Progenitor cell of endocrine pancreas (in vitro differentiated cells): ENCODE data around the gene BST1. TPM values are rescaled to one million over a fixed set of nuclear protein-coding genes. Genes with fewer than 3 reads are reported as not detected.
A peak's percentile ranks its signal among the peaks of the same experiment; 100 is the strongest.

Experiments used
- DNase-seq: peaks from one replicate; pipeline ENCODE4 v3.0.0; 2021; ENCODE audit warnings: low spot score; ENCODE audit not compliant: unreplicated experiment
- H3K27ac Mint-ChIP-seq: 2 replicates; pipeline ENCODE4 v1.8.0; 2021; ENCODE audit warnings: mild to moderate bottlenecking, moderate library complexity, mixed read lengths
- H3K27me3 Mint-ChIP-seq: 2 replicates; pipeline ENCODE4 v1.8.0; 2021; ENCODE audit warnings: mixed read lengths
- H3K36me3 Mint-ChIP-seq: 2 replicates; pipeline ENCODE4 v1.8.0; 2022; ENCODE audit warnings: mixed read lengths; ENCODE audit not compliant: insufficient read depth
- H3K4me1 Mint-ChIP-seq: 2 replicates; pipeline ENCODE4 v1.8.0; 2021; ENCODE audit warnings: low read depth, mixed read lengths
- H3K4me3 Mint-ChIP-seq: 2 replicates; pipeline ENCODE4 v1.8.0; 2021; ENCODE audit warnings: low read depth, mild to moderate bottlenecking, moderate library complexity, mixed read lengths
- H3K9me3 Mint-ChIP-seq: 2 replicates; pipeline ENCODE4 v1.8.0; 2021; ENCODE audit warnings: low read depth, mixed read lengths
- total RNA-seq: library from RNA; stranded (reverse); gene quantifications from 2 replicates; pipeline ENCODE4 v1.2.1, GENCODE V29; 2021
- TF ChIP-seq, protein P1 (sequence below): fragments of 200-600 bp; sonication (generic); IDR thresholded peaks from one replicate; pipeline ENCODE4 v1.5.0; 2021; ENCODE audit warnings: antibody characterized with exemption, mild to moderate bottlenecking; ENCODE audit not compliant: unreplicated experiment

BST1 gene
- total RNA-seq, 1 donor from 2014 or later: 0.38 TPM

- no peaks in the 10 kb centered on the region for H3K9me3 Mint-ChIP-seq
- H3K27ac Mint-ChIP-seq: no peak overlapping the region
These were observed 26.8 kb upstream of the BST1 start for GRCh38 chr4:15676039-15676438.

DNA sequence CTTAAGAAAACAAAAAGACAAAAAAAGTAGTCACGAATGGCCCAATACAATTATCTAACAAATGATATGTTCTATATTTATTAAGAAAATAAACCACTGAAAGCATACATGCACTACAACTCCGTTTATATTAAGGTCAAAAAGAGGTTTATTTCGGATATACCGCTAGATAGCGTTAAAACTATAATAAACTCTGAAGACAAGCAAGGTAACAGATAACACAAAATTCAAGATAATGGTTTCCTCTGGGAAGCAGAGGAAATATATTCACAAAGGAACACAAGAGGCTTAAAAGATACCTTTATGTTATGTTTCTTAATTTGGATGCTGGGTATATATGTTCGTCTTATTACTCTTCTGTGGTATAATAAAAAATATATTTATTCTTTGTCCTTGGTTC is 26.0 kb upstream of the BST1 start:
- no peaks in the 10 kb centered on the region for H3K36me3 Mint-ChIP-seq
- H3K27ac Mint-ChIP-seq: no peak overlapping the region
- TF ChIP-seq, protein P1, sequence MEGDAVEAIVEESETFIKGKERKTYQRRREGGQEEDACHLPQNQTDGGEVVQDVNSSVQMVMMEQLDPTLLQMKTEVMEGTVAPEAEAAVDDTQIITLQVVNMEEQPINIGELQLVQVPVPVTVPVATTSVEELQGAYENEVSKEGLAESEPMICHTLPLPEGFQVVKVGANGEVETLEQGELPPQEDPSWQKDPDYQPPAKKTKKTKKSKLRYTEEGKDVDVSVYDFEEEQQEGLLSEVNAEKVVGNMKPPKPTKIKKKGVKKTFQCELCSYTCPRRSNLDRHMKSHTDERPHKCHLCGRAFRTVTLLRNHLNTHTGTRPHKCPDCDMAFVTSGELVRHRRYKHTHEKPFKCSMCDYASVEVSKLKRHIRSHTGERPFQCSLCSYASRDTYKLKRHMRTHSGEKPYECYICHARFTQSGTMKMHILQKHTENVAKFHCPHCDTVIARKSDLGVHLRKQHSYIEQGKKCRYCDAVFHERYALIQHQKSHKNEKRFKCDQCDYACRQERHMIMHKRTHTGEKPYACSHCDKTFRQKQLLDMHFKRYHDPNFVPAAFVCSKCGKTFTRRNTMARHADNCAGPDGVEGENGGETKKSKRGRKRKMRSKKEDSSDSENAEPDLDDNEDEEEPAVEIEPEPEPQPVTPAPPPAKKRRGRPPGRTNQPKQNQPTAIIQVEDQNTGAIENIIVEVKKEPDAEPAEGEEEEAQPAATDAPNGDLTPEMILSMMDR: no peak
- no peak overlapping the region for H3K4me3 Mint-ChIP-seq
- peaks cover 11% of the 10 kb centered on the region for H3K4me1 Mint-ChIP-seq
- no peaks in the 10 kb centered on the region for H3K27me3 Mint-ChIP-seq
- no peaks in the 10 kb centered on the region for H3K9me3 Mint-ChIP-seq
- no peak for DNase-seq

More at GRCh38 chr4:15676039-15676438, 26.8 kb upstream of the BST1 start:
- H3K4me3 Mint-ChIP-seq: no peak overlapping the region
- H3K4me1 Mint-ChIP-seq: peaks cover 11% of the 10 kb centered on the region
- no peak for DNase-seq
- TF ChIP-seq, protein P1: no peak
- peaks cover 2% of the 10 kb centered on the region for H3K36me3 Mint-ChIP-seq
- H3K27me3 Mint-ChIP-seq: no peaks in the 10 kb centered on the region

DNA sequence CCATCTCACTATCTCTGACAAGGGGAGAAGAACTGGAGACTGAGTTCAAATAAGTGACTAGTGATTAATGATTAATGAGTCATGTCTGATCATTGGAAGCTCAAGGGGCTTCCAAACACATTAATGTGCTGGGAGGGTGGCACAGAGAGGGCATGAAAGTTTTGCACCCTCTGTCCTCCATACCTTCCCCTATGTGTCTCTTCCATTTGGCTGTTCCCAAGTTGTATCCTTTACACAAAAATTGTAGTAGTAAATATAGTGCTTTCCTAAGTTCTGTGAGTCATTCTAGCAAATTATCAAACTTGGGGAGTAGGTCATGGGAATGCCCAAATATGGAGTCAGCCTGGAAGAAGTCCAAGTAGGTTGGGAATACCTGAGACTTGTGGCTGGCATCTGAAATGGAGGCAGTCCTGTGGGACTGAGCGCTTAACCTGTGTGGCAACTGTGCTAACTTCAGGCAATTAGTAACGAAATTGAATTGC is 25.3 kb upstream of the BST1 start:
- H3K9me3 Mint-ChIP-seq: no peaks in the 10 kb centered on the region
- H3K27ac Mint-ChIP-seq: no peak overlapping the region
- no peaks in the 10 kb centered on the region for H3K36me3 Mint-ChIP-seq
- H3K27me3 Mint-ChIP-seq: no peaks in the 10 kb centered on the region
- no peak for DNase-seq
- H3K4me3 Mint-ChIP-seq: no peak overlapping the region
- TF ChIP-seq, protein P1: no peak
- peaks cover 13% of the 10 kb centered on the region for H3K4me1 Mint-ChIP-seq

DNA sequence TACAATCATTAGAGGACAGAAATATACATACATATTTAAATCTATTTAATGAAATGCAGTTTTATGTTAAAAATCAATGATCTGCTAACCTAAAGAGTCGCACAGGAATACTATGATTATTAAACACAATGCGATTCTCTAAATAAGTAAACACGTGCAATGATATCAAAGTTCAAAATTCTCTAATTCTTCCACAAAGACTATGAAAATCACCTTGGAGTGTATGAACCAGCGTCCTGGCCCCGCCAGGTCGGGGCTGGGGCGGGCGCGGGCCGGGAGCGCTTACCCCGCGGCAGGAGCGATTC is 21.8 kb upstream of the BST1 start:
- H3K9me3 Mint-ChIP-seq: no peaks in the 10 kb centered on the region
- H3K4me1 Mint-ChIP-seq: peaks cover 25% of the 10 kb centered on the region
- H3K27ac Mint-ChIP-seq: peak overlapping the region; percentile 100
- no peak for DNase-seq
- TF ChIP-seq, protein P1: no peak
- peak overlapping the region; percentile 94 for H3K4me3 Mint-ChIP-seq
- peaks cover 4% of the 10 kb centered on the region for H3K36me3 Mint-ChIP-seq
- H3K27me3 Mint-ChIP-seq: no peaks in the 10 kb centered on the region

- peaks cover 10% of the 10 kb centered on the region for H3K36me3 Mint-ChIP-seq
- H3K4me1 Mint-ChIP-seq: peaks cover 25% of the 10 kb centered on the region
- peak; percentile 100 for DNase-seq
- H3K9me3 Mint-ChIP-seq: no peaks in the 10 kb centered on the region
- H3K27ac Mint-ChIP-seq: peak within 1 kb of the TSS; percentile 100
- TF ChIP-seq, protein P1: peak; percentile 16
- no peaks in the 10 kb centered on the region for H3K27me3 Mint-ChIP-seq
- peak within 1 kb of the TSS; percentile 94 for H3K4me3 Mint-ChIP-seq
These were observed 21.3 kb upstream of the BST1 start, which contains the start of gene FAM200B for GRCh38 chr4:15681372-15682241. Gene FAM200B, plus strand, starts transcription at chr4:15681827. Its CDS starts 5,151 bp downstream, at chr4:15686978.
